ENCODE measurements around the gene NKAIN2. TPM values are rescaled to one million over a fixed set of nuclear protein-coding genes. Genes with fewer than 3 reads are reported as not detected.

Gene NKAIN2
- total and polyA plus RNA-seq, 2 experiments from 2014 or later: 0.22 TPM; not detected in 1

GRCh38 chr6:124467366-124467765 is 663.7 kb downstream of the NKAIN2 start:
- TF ChIP-seq CTCF (IDR thresholded peaks at IDR 0.05; ENCODE audit: low read depth, low read length): no peak

GRCh38 chr6:124470803-124471202 is 667.1 kb downstream of the NKAIN2 start:
- no peak for DNase-seq (ENCODE audit: low read depth in 1 of 2, low spot score in 1 of 2)
- H3K36me3 ChIP-seq: no peaks in the 10 kb centered on the region
- H3K27ac ChIP-seq: no peak overlapping the region
- H3K4me3 ChIP-seq: no peak overlapping the region
- no peaks in the 10 kb centered on the region for H3K9me3 ChIP-seq (ENCODE audit: low read depth)
- TF ChIP-seq CTCF (IDR thresholded peaks at IDR 0.05; ENCODE audit: low read depth, low read length): no peak
- no peaks in the 10 kb centered on the region for H3K27me3 ChIP-seq
- no peaks in the 10 kb centered on the region for H3K4me1 ChIP-seq (ENCODE audit: low read depth)

More at GRCh38 chr6:124467366-124467765, 663.7 kb downstream of the NKAIN2 start:
- Histone ChIP-seq H3K36me3 (no peaks in the 10 kb centered on the region), H3K4me3 (no peak overlapping the region), H3K27me3 (no peaks in the 10 kb centered on the region), H3K4me1 (ENCODE audit: low read depth) (no peaks in the 10 kb centered on the region), H3K9me3 (ENCODE audit: low read depth) (no peaks in the 10 kb centered on the region), H3K27ac (no peak overlapping the region)
- no peak for DNase-seq (ENCODE audit: low read depth in 1 of 2, low spot score in 1 of 2)

- Histone ChIP-seq H3K4me1 (ENCODE audit: low read depth) (no peaks in the 10 kb centered on the region), H3K27me3 (no peaks in the 10 kb centered on the region), H3K9me3 (ENCODE audit: low read depth) (no peaks in the 10 kb centered on the region), H3K36me3 (no peaks in the 10 kb centered on the region), H3K4me3 (no peak overlapping the region), H3K27ac (no peak overlapping the region)
- no peak for TF ChIP-seq CTCF (IDR thresholded peaks at IDR 0.05; ENCODE audit: low read depth, low read length)
- DNase-seq (ENCODE audit: low read depth in 1 of 2, low spot score in 1 of 2): no peak
These were observed 671.5 kb downstream of the NKAIN2 start for GRCh38 chr6:124475176-124475575.

- Histone ChIP-seq H3K36me3 (no peaks in the 10 kb centered on the region), H3K4me1 (ENCODE audit: low read depth) (no peaks in the 10 kb centered on the region), H3K9me3 (ENCODE audit: low read depth) (no peaks in the 10 kb centered on the region), H3K27ac (no peak overlapping the region), H3K4me3 (no peak overlapping the region), H3K27me3 (no peaks in the 10 kb centered on the region)
- TF ChIP-seq CTCF (IDR thresholded peaks at IDR 0.05; ENCODE audit: low read depth, low read length): no peak
- DNase-seq (ENCODE audit: low read depth in 1 of 2, low spot score in 1 of 2): no peak
These were observed 675.2 kb downstream of the NKAIN2 start for GRCh38 chr6:124478906-124479305.

- Histone ChIP-seq H3K4me3 (no peak overlapping the region), H3K4me1 (ENCODE audit: low read depth) (no peaks in the 10 kb centered on the region), H3K27ac (no peak overlapping the region), H3K9me3 (ENCODE audit: low read depth) (no peaks in the 10 kb centered on the region), H3K36me3 (no peaks in the 10 kb centered on the region), H3K27me3 (no peaks in the 10 kb centered on the region)
- no peak for DNase-seq (ENCODE audit: low read depth in 1 of 2, low spot score in 1 of 2)
- TF ChIP-seq CTCF (IDR thresholded peaks at IDR 0.05; ENCODE audit: low read depth, low read length): no peak
These were observed 676.3 kb downstream of the NKAIN2 start for GRCh38 chr6:124479991-124480430.

- no peak overlapping the region for H3K27ac ChIP-seq
- no peak for TF ChIP-seq CTCF (IDR thresholded peaks at IDR 0.05; ENCODE audit: low read depth, low read length)
- no peak overlapping the region for H3K4me3 ChIP-seq
- H3K27me3 ChIP-seq: no peaks in the 10 kb centered on the region
- no peaks in the 10 kb centered on the region for H3K9me3 ChIP-seq (ENCODE audit: low read depth)
- H3K4me1 ChIP-seq (ENCODE audit: low read depth): no peaks in the 10 kb centered on the region
- DNase-seq (ENCODE audit: low read depth in 1 of 2, low spot score in 1 of 2): no peak
- H3K36me3 ChIP-seq: no peaks in the 10 kb centered on the region
These were observed 678.4 kb downstream of the NKAIN2 start for GRCh38 chr6:124482071-124482491.

All from cardiac muscle cell (in vitro differentiated cells and primary cell).